GM12873 (cell line): Measurements from ENCODE around the gene CHRNA7.

Source experiments
- CTCF ChIP-seq: IDR thresholded peaks from 2 replicates; pipeline ENCODE4 v1.5.1; 2012; ENCODE audit warnings: low read depth, mild to moderate bottlenecking, moderate library complexity, low read length, control low read depth; ENCODE audit not compliant: insufficient read depth; ENCODE audit errors: missing control alignments

CHRNA7 gene

GRCh38 chr15:32112101-32112500 is 81.8 kb downstream of the CHRNA7 start:
- TF ChIP-seq CTCF = no peak

GRCh38 chr15:32113224-32113623 is 82.9 kb downstream of the CHRNA7 start:
- no peak for TF ChIP-seq CTCF

GRCh38 chr15:32117122-32117521 is 86.8 kb downstream of the CHRNA7 start:
- no peak for TF ChIP-seq CTCF

- no peak for TF ChIP-seq CTCF
Measured at GRCh38 chr15:32119286-32119685, 89.0 kb downstream of the CHRNA7 start.

GRCh38 chr15:32119694-32120330 is 89.5 kb downstream of the CHRNA7 start:
- TF ChIP-seq CTCF = no peak

- TF ChIP-seq CTCF = no peak
Measured at GRCh38 chr15:32120577-32121383, 90.5 kb downstream of the CHRNA7 start.

- TF ChIP-seq CTCF = no peak
Measured at GRCh38 chr15:32121384-32121695, 91.0 kb downstream of the CHRNA7 start.
